Measurements from ENCODE around the gene FAM200C. TPM values are rescaled to one million over a fixed set of nuclear protein-coding genes. Genes with fewer than 3 reads are reported as not detected.

The FAM200C gene
- polyA plus RNA-seq, 1 donor (not counting 4 experiments of a cell fraction or from before 2014, with no cell fraction given) = 1.7 TPM

GRCh38 chr5:160448886-160449285 is 49.0 kb upstream of the FAM200C start:
- TF ChIP-seq EZH2 (IDR thresholded peaks at IDR 0.05; ENCODE audit: low read length) (no peak), CTCF (optimal IDR thresholded peaks at IDR 0.05 in 1 of 3, IDR thresholded peaks at IDR 0.05 in 1 of 3, conservative IDR thresholded peaks at IDR 0.05 in 1 of 3; ENCODE audit: extremely low read depth in 1 of 3, insufficient read depth in 2 of 3, low read length in 3 of 3) (no peak)
- H3K4me3 ChIP-seq (ENCODE audit: control insufficient read depth in 2 of 3, extremely low read depth in 1 of 3, insufficient read depth in 2 of 3, low read depth in 1 of 3, low read length in 3 of 3) = no peak overlapping the region
- H3K9ac ChIP-seq (ENCODE audit: control insufficient read depth, extremely low read depth, insufficient read depth, low read length) = no peak overlapping the region
- H3K9me1 ChIP-seq (ENCODE audit: control insufficient read depth, extremely low read depth, insufficient read depth, low read length) = no peaks in the 10 kb centered on the region
- no peaks in the 10 kb centered on the region for H3K79me2 ChIP-seq (ENCODE audit: control insufficient read depth, insufficient read depth, low read length)
- H2AFZ ChIP-seq (ENCODE audit: control insufficient read depth, low read length) = no peak overlapping the region
- no peaks in the 10 kb centered on the region for H3K4me1 ChIP-seq (ENCODE audit: control insufficient read depth, extremely low read depth, insufficient read depth, low read length)
- FAIRE-seq (no peak), DNase-seq (ENCODE audit: low read depth, low spot score) (no peak)
- peaks cover 6% of the 10 kb centered on the region for H3K27me3 ChIP-seq (ENCODE audit: control insufficient read depth, extremely low read depth, insufficient read depth, low read length)
- H3K4me2 ChIP-seq (ENCODE audit: control insufficient read depth, extremely low read depth, insufficient read depth, low read depth, low read length) = no peak overlapping the region
- dilution Hi-C loops (cut with MboI; ENCODE audit: extremely low pct_ligation_motif_present, low sequenced_read_pairs) = no loop called here
- H3K36me3 ChIP-seq (ENCODE audit: control insufficient read depth in 2 of 2, extremely low read depth in 1 of 2, insufficient read depth in 2 of 2, low read length in 2 of 2) = no peaks in the 10 kb centered on the region
- no peaks in the 10 kb centered on the region for H3K9me3 ChIP-seq (ENCODE audit: control insufficient read depth, low read depth, low read length)
- no peak overlapping the region for H3K27ac ChIP-seq (ENCODE audit: control insufficient read depth, insufficient read depth, low read length)
- no peaks in the 10 kb centered on the region for H4K20me1 ChIP-seq (ENCODE audit: control insufficient read depth, extremely low read depth, insufficient read depth, low read length)

GRCh38 chr5:160445751-160446150 is 45.9 kb upstream of the FAM200C start:
- no peak for DNase-seq (ENCODE audit: low read depth, low spot score)
- TF ChIP-seq CTCF (optimal IDR thresholded peaks at IDR 0.05 in 1 of 3, IDR thresholded peaks at IDR 0.05 in 1 of 3, conservative IDR thresholded peaks at IDR 0.05 in 1 of 3; ENCODE audit: extremely low read depth in 1 of 3, insufficient read depth in 2 of 3, low read length in 3 of 3) = no peak
- TF ChIP-seq EZH2 (IDR thresholded peaks at IDR 0.05; ENCODE audit: low read length) = no peak
- dilution Hi-C loops (cut with MboI; ENCODE audit: extremely low pct_ligation_motif_present, low sequenced_read_pairs) = no loop called here
- H3K9ac ChIP-seq (ENCODE audit: control insufficient read depth, extremely low read depth, insufficient read depth, low read length) = no peak overlapping the region
- H3K27me3 ChIP-seq (ENCODE audit: control insufficient read depth, extremely low read depth, insufficient read depth, low read length) = no peaks in the 10 kb centered on the region
- no peak overlapping the region for H3K4me3 ChIP-seq (ENCODE audit: control insufficient read depth in 2 of 3, extremely low read depth in 1 of 3, insufficient read depth in 2 of 3, low read depth in 1 of 3, low read length in 3 of 3)
- H3K79me2 ChIP-seq (ENCODE audit: control insufficient read depth, insufficient read depth, low read length) = no peaks in the 10 kb centered on the region
- no peak overlapping the region for H3K27ac ChIP-seq (ENCODE audit: control insufficient read depth, insufficient read depth, low read length)
- H2AFZ ChIP-seq (ENCODE audit: control insufficient read depth, low read length) = no peak overlapping the region
- H4K20me1 ChIP-seq (ENCODE audit: control insufficient read depth, extremely low read depth, insufficient read depth, low read length) = no peaks in the 10 kb centered on the region
- H3K9me3 ChIP-seq (ENCODE audit: control insufficient read depth, low read depth, low read length) = no peaks in the 10 kb centered on the region
- no peak overlapping the region for H3K4me2 ChIP-seq (ENCODE audit: control insufficient read depth, extremely low read depth, insufficient read depth, low read depth, low read length)
- no peaks in the 10 kb centered on the region for H3K4me1 ChIP-seq (ENCODE audit: control insufficient read depth, extremely low read depth, insufficient read depth, low read length)
- H3K36me3 ChIP-seq (ENCODE audit: control insufficient read depth in 2 of 2, extremely low read depth in 1 of 2, insufficient read depth in 2 of 2, low read length in 2 of 2) = no peaks in the 10 kb centered on the region
- FAIRE-seq = no peak
- H3K9me1 ChIP-seq (ENCODE audit: control insufficient read depth, extremely low read depth, insufficient read depth, low read length) = no peaks in the 10 kb centered on the region

All from keratinocyte (primary cell).